CD1c-positive myeloid dendritic cell (primary cell): ENCODE data around the gene MAML2.
A peak's percentile ranks its signal among the peaks of the same experiment; 100 is the strongest.

Source experiments
- DNase-seq: peaks from one replicate; pipeline ENCODE4 v3.0.0-alpha.2; 2016; ENCODE audit errors: extremely low spot score

Gene MAML2

DNA sequence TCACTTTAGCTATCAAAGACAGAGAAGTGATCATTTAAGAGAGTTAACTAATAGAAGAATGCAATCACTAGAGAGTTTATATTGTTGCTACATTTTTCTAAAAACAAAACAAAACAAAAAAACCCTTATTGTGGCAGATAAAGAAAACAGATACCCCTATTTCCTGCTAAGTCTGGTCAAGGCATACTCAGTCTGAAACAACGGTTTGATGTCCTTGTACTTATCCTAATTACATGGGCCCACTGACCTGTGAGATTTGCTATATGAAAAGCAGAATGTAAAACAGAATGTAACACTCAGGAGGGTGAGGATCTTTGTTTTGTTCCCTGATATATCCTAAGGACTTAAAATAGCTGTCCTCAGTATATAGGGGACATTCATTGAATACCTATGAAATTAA is 24.6 kb downstream of the MAML2 start:
- no peak for DNase-seq

DNA sequence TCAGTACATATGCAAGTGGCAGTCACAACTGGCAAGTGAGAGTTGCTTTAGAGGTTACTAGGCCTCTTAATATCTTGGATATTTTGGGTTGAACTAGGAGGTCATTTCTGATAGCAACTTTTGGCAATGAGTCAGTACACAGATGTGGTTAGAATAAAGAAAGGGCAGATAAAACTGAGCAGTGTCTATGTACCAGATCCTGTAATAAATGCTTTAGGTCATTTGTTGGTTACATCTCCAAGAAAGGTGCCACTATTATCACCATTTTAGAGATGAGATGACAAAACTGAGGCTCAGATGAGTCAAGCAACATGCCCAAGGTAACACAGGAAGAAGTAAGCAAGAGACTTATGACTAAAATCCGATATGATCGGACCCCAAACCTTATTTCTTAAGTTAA is 25.0 kb downstream of the MAML2 start:
- DNase-seq, result no peak

DNA sequence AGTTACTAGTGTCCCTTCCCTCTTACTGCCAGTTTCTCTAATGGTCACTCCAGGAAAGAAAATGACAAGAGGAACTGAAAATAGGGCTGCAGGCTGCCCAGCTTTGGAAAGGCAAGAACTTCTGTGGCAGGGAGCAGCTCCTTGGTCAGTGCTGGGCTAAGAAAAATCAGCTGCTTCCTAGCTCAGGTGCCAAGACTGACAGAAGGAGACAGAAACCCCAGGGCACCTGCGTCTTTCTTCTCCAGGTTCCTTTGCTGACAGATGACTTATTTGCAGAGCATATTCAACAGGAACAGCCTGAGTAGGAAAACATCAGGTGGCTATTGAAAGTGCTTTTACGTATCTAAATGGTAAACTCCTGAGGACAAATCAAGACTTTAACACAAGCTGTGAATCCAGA is 25.4 kb downstream of the MAML2 start:
- peak; percentile 61 for DNase-seq

GRCh38 chr11:96316869-96317268 is 26.1 kb downstream of the MAML2 start:
- no peak for DNase-seq

- no peak for DNase-seq
These were observed 27.5 kb downstream of the MAML2 start for GRCh38 chr11:96315476-96315875.

GRCh38 chr11:96314326-96315020 is 28.5 kb downstream of the MAML2 start:
- DNase-seq, result peak; percentile 16

- DNase-seq, result peak; percentile 17
These were observed 29.8 kb downstream of the MAML2 start for GRCh38 chr11:96313163-96313562.

DNA sequence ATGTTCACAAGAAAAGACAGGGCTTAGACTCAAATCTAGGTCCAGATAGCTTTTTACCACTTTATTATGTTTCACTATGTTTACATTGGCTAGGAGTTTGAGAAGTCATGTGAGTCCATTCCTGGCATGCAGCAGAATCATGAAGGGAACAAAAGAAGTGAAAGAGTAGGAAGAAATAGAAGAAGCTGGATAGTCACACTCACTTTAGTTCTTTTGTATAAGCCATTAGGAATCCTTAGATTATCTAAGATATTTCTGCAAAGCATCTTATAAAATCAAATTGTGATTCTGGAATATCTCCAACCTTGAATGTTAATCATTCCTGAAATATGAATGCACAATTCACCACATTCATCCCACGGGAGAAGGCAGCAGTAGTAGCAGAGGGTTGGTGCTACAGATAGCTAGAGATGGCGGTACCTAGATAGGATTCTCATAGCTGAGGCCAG is 31.9 kb downstream of the MAML2 start:
- DNase-seq, result no peak

DNA sequence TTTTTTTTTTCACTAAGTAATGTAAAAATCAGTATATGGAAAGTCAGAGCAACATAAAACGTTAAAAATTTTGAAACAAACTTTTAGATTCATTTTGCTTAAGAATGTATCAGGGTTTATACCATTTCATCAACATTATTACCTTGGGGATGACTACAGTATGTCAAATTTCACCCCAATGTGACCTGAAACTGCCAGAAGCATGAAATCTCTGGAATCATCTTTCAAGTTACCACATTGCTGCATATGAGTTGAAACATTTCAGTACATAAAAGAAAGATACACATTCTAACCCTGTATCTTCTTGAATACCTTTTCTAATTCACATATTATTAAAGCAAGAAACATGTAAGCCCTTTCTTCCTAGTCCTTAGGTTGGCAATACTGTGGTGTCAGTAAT is 32.8 kb downstream of the MAML2 start:
- no peak for DNase-seq

DNA sequence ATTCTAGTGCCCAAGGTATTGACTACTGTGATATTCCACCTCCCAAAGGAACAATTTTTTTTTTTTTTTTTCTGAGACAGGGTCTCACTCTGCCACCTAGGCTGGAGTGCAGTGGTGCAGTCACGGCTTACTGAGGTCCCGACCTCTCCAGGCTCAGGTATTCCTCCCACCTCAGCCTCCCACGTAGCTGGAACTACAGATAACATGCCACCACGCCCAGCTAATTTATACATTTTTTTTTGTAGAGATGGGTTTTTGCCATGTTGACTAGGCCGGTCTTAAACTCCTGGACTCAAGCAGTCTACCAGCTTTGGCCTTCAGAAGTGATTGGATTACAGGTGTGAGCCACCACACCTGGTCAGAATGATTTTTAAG is 33.4 kb downstream of the MAML2 start:
- no peak for DNase-seq

- DNase-seq, result no peak
These were observed 33.9 kb downstream of the MAML2 start for GRCh38 chr11:96309016-96309642.

- DNase-seq, result no peak
These were observed 35.2 kb downstream of the MAML2 start for GRCh38 chr11:96307776-96308140.

DNA sequence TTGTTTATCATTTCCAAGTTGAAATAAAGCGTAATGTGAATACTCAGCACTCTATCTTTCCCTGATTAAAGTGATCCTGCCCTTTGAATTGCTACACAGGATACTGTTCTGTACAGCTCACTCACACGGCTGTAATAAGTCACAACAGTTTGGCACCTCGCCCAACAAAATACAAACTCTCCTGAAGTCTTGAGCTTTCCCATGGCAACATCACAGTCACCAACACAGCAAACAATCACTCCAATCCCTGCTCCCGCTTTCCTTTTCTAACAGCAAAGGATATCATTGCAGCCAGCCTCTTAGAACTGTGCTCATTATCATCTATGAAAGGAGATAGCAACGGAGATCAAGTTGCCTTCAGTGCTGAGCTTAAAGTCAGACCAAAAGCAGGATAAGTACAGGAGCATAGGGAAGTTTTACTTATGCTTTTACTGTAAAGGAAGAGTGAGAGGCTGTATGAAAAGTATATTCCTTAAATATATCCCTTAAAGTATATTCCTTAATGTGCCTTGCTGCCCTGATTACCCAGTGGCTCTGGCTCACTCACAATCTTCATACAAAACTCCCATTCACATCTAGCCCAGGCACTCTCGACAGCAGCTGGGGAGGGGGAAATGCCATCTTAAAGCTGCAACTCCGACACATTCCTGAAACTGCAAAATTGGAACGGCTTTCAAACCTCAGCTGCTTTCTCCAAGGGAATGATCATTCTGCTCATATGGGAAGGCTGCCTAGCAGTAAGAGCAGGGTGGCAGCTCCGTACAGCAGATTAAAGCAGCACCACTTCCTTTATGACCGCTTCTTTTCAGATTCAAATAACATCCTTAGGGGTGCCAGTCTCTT is 35.8 kb downstream of the MAML2 start:
- DNase-seq, result no peak

- no peak for DNase-seq
These were observed 36.4 kb downstream of the MAML2 start for GRCh38 chr11:96306600-96306932.

DNA sequence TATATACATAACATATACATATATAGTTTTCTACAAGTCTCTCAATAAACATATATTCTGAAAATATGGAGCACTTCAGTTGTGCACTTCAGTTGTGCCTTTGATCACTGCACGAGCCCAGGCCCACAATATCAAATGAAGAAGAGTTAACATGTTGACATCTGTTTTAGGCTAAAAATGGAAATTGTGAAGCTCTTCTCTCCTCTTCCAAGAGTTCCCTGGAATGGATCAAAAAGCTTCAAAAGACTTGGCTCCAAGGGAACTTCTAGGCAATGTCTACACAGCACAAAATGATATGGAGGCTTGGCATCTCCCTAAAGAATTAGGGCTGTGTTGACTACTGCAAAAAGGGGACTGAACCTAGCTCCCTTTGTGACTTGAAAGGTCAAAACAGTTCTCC is 36.9 kb downstream of the MAML2 start:
- DNase-seq, result no peak

GRCh38 chr11:96303980-96304379 is 39.0 kb downstream of the MAML2 start:
- no peak for DNase-seq

DNA sequence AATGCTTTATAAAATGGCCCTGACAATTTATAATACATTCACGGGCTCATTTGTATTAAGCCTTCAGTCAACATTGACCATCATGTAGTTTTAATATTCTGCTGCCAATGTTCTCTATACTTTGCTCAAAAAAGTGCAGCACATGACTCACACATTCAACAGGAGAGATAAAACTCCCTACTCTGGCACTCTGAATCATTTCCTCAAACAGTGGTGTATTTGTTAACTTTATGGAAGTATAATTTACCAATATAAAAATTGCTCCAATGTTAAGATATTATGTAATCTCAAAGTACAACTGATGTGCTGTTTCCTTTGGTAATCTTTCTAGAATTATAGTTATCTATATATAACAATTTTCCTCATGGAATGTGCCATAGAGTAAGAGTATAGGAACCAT is 39.9 kb downstream of the MAML2 start:
- peak; percentile 64 for DNase-seq

DNA sequence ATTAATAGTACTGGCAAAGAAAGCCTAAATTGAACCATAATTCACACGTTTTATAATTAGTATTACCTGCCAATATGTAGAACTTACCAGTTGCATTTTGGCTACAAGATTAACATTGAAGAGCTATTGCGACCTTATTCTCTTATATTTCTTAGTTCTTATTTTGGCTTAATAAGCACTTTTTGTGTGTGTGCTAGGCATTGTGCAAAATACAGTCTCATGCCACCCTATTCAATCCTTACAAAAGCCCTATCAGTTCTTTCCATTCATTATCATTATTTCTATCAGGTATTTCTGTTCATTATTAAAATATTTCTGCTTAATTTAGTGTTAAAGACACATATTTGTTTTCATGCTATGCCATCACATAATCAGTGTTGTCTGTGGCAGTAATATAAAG is 41.2 kb downstream of the MAML2 start:
- DNase-seq, result no peak

DNA sequence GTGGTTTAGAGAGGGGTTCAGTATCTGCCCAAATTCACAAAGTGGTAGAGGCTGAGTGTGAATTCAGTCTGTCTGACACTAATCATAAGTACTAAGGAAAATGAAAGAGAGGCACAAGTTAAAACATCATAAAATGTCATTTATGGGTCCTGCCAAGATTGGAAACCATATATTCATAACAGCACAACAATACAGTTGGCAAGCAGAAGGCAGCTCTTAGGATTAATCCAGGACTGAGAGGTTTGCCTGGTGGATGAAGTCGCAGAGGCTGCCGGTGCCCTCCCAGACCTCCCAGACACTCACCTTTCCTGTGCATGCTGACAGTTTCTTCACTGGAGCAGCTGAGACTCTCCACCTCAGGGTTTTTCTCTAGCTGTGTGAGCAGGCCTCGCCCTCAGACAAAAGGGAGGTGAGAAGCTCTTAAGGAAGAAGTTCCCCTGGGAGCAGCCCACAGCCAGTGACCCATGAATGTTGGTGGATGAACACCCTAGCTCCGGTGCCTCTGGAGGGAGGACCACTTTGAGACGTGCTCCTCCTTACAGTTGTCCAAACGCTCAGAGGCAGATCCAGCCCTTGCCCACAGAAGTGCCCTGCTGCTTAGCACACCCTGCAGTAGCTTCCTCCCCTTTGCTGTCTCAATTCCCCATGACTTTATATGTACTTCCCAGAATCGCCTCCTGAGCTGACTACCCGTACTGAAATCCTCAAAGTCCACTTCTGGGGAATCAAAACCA is 43.7 kb downstream of the MAML2 start:
- DNase-seq, result peak; percentile 78

GRCh38 chr11:96295369-96295768 is 47.6 kb downstream of the MAML2 start:
- no peak for DNase-seq

- no peak for DNase-seq
These were observed 48.7 kb downstream of the MAML2 start for GRCh38 chr11:96294289-96294688.

DNA sequence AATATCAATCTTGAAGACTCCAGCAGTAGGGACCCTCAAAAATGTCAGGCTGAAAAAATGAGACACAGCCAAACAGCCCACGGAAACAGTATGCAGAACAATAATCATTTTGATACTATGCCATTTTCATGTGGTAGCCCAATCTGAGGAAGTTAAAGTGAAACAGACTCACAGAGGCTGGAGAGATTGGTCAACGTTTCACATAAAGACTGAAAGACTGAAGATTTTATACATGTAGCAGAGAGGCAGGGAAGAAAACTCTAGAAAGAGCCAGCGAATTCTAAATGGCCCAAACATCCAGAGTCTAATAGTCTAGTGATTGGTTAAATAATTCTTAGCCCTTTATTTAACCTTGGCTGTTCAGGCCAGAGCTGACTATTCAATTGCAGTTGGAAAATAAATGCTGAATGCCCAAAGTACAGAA is 49.4 kb downstream of the MAML2 start:
- peak; percentile 48 for DNase-seq
